Activated effector memory CD4-positive, alpha-beta T cell treated with anti-CD3 and anti-CD28 coated beads, Interleukin-2, amount 50 U/mL, for 16 hours (primary cell): ENCODE data around the gene PLCL2.

Source experiments
- DNase-seq: peaks from one replicate; pipeline ENCODE4 v3.0.0-alpha.2; 2020

PLCL2 gene

GRCh38 chr3:17050071-17050470, 165.3 kb downstream of the PLCL2 start:
- no peak for DNase-seq

GRCh38 chr3:17050506-17050905, 165.8 kb downstream of the PLCL2 start:
- DNase-seq, result no peak

- no peak for DNase-seq
These were observed 167.6 kb downstream of the PLCL2 start for GRCh38 chr3:17052363-17052762.

- no peak for DNase-seq
These were observed 169.7 kb downstream of the PLCL2 start for GRCh38 chr3:17054301-17054981.

GRCh38 chr3:17054982-17055343, 170.2 kb downstream of the PLCL2 start:
- no peak for DNase-seq

GRCh38 chr3:17055374-17056276, 170.9 kb downstream of the PLCL2 start:
- no peak for DNase-seq

GRCh38 chr3:17057321-17057720, 172.6 kb downstream of the PLCL2 start:
- DNase-seq, result no peak

GRCh38 chr3:17059989-17060550, 175.3 kb downstream of the PLCL2 start:
- no peak for DNase-seq

GRCh38 chr3:17061005-17061404, 176.2 kb downstream of the PLCL2 start:
- DNase-seq, result no peak

- DNase-seq, result no peak
These were observed 178.0 kb downstream of the PLCL2 start for GRCh38 chr3:17062736-17063135.

GRCh38 chr3:17063596-17063995, 178.8 kb downstream of the PLCL2 start:
- DNase-seq, result no peak

- no peak for DNase-seq
These were observed 180.6 kb downstream of the PLCL2 start for GRCh38 chr3:17065315-17065714.

- no peak for DNase-seq
These were observed 181.1 kb downstream of the PLCL2 start for GRCh38 chr3:17065881-17066280.

- no peak for DNase-seq
These were observed 185.0 kb downstream of the PLCL2 start for GRCh38 chr3:17069754-17070153.

GRCh38 chr3:17070161-17070959, 185.6 kb downstream of the PLCL2 start:
- no peak for DNase-seq

GRCh38 chr3:17074559-17074958, 189.8 kb downstream of the PLCL2 start:
- DNase-seq, result no peak

- DNase-seq, result no peak
These were observed 190.6 kb downstream of the PLCL2 start for GRCh38 chr3:17075358-17075757.

- no peak for DNase-seq
These were observed 191.2 kb downstream of the PLCL2 start for GRCh38 chr3:17075907-17076306.

GRCh38 chr3:17076940-17077605, 192.3 kb downstream of the PLCL2 start:
- no peak for DNase-seq

- DNase-seq, result no peak
These were observed 192.9 kb downstream of the PLCL2 start for GRCh38 chr3:17077606-17078005.

- no peak for DNase-seq
These were observed 194.2 kb downstream of the PLCL2 start for GRCh38 chr3:17078926-17079465.

- no peak for DNase-seq
These were observed 195.2 kb downstream of the PLCL2 start for GRCh38 chr3:17079933-17080332.
